ENCODE measurements around the gene RDX.

The RDX gene

DNA sequence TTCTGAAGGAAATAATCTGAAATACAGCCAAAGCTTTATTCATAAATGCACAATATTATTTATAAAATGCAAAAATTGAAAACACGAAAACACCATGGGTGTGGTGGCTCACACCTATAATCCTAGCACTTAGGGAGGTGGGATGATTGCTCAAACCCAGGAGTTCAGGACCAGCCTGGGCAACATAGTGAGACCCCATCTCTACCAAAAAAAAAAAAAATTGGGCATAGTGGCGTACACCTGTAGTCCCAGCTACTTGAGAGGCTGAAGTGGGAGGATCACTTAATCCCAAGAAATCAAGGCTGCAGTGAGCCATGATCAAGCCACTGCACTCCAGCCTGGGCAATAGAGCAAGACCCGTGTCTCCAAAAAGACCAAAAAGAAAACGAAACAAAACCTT, 5.2 kb upstream of the RDX start:
- TF ChIP-seq, protein P1, sequence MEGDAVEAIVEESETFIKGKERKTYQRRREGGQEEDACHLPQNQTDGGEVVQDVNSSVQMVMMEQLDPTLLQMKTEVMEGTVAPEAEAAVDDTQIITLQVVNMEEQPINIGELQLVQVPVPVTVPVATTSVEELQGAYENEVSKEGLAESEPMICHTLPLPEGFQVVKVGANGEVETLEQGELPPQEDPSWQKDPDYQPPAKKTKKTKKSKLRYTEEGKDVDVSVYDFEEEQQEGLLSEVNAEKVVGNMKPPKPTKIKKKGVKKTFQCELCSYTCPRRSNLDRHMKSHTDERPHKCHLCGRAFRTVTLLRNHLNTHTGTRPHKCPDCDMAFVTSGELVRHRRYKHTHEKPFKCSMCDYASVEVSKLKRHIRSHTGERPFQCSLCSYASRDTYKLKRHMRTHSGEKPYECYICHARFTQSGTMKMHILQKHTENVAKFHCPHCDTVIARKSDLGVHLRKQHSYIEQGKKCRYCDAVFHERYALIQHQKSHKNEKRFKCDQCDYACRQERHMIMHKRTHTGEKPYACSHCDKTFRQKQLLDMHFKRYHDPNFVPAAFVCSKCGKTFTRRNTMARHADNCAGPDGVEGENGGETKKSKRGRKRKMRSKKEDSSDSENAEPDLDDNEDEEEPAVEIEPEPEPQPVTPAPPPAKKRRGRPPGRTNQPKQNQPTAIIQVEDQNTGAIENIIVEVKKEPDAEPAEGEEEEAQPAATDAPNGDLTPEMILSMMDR (IDR thresholded peaks at IDR 0.05): no peak
- H3K4me3 ChIP-seq: no peak overlapping the region
- no peak overlapping the region for H3K27ac ChIP-seq
- no peaks in the 10 kb centered on the region for H3K9me3 ChIP-seq
- H3K27me3 ChIP-seq: no peaks in the 10 kb centered on the region
- H3K4me1 ChIP-seq: peaks cover 0 to 5% (median 3%) of the 10 kb centered on the region in 4 donors
- DNase-seq: no peak
- intact Hi-C loops (cut with DNase I; ENCODE audit: low total_unique reads): no loop called here
- no peaks in the 10 kb centered on the region for H3K36me3 ChIP-seq

DNA sequence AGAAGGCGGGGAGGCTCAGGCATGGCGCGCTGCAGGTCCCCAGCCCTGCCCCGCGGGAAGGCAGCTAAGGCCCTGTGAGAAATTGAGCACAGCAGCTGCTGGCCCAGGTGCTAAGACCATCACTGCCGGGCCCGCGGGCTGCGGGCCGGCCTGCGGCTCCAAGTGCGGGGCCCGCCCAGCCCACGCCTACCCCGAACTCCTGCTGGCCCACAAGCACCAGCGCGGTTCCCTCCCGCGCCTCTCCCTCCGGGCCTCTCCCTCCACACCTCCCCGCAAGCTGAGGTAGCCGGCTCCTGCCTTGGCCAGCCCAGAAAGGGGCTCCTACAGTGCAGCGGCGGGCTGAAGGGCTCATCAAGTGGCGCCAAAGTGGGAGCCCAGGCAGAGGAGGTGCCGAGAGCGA, 4.6 kb upstream of the RDX start:
- TF ChIP-seq, protein P1 (IDR thresholded peaks at IDR 0.05): no peak
- intact Hi-C loops (cut with DNase I; ENCODE audit: low total_unique reads): no loop called here
- Histone ChIP-seq H3K36me3 (no peaks in the 10 kb centered on the region), H3K27ac (no peak overlapping the region), H3K4me3 (no peak overlapping the region), H3K4me1 (peaks cover 0 to 5% (median 3%) of the 10 kb centered on the region in 4 donors), H3K9me3 (no peaks in the 10 kb centered on the region), H3K27me3 (no peaks in the 10 kb centered on the region)
- DNase-seq: no peak

DNA sequence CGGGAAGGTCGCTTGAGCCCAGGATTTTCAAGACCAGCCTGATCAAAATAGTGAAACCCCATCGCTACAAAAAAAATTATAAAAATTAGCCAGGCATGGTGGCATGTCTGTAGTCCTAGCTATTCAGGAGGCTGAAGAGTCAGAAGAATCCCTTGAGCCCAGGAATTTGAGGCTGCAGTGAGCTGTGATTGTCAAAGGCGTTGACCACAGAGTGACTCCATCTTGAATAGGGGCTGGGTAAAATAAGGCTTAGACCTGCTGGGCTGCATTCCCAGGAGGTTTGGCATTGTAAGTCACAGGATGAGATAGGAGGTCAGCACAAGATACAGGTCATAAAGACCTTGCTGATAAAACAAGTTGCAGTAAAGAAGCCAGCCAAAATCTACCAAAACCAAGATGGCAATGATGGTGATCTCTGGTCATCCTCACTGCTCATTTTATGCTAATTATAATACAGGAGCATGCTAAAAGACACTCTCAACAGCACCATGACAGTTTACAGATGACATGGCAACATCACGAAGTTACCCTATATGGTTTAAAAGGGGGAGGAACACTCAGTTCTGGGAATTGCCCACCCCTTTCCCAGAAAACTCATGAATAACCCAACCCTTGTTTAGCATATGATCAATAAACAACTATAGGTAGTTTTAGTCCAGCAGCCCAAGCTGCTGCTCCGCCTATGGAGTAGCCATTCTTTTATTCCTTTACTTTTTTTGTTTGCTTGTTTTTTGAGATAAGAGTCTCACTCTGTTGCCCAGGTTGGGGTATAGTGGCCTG, 2.8 kb upstream of the RDX start:
- Histone ChIP-seq H3K4me3 (no peak overlapping the region), H3K27ac (no peak overlapping the region), H3K36me3 (no peaks in the 10 kb centered on the region), H3K9me3 (no peaks in the 10 kb centered on the region), H3K4me1 (peaks cover 0 to 17% (median 9%) of the 10 kb centered on the region in 4 donors), H3K27me3 (no peaks in the 10 kb centered on the region)
- no peak for DNase-seq
- TF ChIP-seq, protein P1 (IDR thresholded peaks at IDR 0.05): no peak
- intact Hi-C loops (cut with DNase I; ENCODE audit: low total_unique reads): no loop called here

DNA sequence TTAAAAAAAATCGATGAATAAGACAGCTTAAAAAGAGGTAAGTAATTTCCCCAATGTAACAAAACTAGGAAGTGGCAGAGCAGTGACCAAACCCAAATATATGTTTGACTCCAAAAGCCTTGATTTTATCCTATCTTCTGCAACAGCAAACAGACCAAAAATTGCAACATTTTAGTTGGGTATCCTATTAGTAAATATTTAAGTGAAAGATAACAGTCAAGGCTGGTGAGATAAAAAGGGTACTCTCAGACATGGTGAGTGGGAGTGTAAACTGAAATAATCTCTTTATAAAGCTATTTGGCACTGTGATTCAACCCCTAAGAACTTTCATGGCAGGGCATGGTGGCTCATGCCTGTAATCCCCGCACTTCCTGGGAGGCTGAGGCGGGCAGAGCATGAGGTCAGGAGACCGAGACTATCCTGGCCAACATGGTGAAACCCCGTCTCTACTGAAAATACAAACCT, 1.9 kb upstream of the RDX start:
- TF ChIP-seq, protein P1 (IDR thresholded peaks at IDR 0.05): no peak
- DNase-seq: no peak
- Histone ChIP-seq H3K36me3 (no peaks in the 10 kb centered on the region), H3K9me3 (no peaks in the 10 kb centered on the region), H3K27ac (no peak overlapping the region), H3K4me3 (no peak overlapping the region), H3K4me1 (peaks cover 0 to 26% (median 13%) of the 10 kb centered on the region in 4 donors), H3K27me3 (no peaks in the 10 kb centered on the region)
- intact Hi-C loops (cut with DNase I; ENCODE audit: low total_unique reads): no loop called here

DNA sequence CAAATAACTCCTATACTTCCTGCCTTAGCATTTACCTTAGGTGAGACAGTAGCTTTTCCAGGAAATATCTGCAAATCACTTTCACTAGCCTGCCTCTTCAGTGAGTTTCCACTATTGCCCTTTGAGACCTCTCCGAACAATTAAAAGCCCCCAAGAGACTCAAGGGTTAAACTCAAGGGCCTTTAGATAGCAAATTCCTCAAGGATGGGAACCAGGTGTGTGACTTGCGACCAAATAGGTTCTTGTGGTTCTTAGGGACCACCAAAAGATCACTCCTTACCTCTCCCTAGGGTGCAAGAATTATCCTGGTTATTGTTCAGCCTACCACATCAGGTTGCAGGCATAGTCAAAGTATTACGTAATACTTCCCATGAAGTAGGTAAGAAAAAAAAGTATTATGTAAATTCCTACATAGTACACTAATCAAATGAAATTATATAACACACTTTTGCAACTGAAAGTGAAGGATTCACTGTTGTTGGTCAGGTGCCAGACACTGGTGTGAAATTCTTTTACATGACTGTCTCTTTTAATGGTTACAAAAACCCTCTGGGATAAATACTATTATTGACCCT, 1.4 kb upstream of the RDX start:
- H3K27ac ChIP-seq: no peak overlapping the region
- no peak overlapping the region for H3K4me3 ChIP-seq
- H3K9me3 ChIP-seq: no peaks in the 10 kb centered on the region
- intact Hi-C loops (cut with DNase I; ENCODE audit: low total_unique reads): no loop called here
- no peaks in the 10 kb centered on the region for H3K36me3 ChIP-seq
- H3K4me1 ChIP-seq: peaks cover 0 to 31% (median 13%) of the 10 kb centered on the region in 4 donors
- TF ChIP-seq, protein P1 (IDR thresholded peaks at IDR 0.05): no peak
- no peaks in the 10 kb centered on the region for H3K27me3 ChIP-seq
- DNase-seq: no peak

Data from tibial artery (tissue), 4 donors.